ENCODE results near the gene SLC44A1. TPM values are rescaled to one million over a fixed set of nuclear protein-coding genes. Genes with fewer than 3 reads are reported as not detected.

The SLC44A1 gene
- total and polyA plus RNA-seq, 10 of the 15 experiments (the other 5 are each of a cell fraction or from before 2014, with no cell fraction given), result 2.4 to 21.2 (median 12.4) TPM

DNA sequence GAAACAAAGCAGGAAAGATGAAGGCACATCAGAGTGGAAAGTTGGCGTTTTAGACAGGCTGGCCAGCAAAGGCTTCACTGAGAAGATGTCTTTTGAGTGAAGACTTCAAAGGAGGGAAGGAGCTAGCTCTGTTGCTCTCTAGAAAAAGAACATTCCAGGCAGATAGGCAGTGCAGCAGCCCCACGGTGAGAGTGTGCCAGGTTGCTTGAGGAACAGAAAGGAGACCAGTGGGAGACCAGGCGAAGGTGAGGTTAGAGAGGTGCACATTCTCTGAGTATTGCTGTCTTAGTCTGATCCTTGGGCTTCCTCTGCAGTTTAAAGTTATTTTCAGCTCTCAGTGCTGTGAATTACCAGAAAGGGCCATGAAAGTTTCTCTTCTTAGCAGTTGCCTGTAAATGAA lies 83.8 kb downstream of the SLC44A1 start:
- H3K9me3 ChIP-seq (replicated peaks; ENCODE audit: control insufficient read depth, insufficient read depth, low read length), result no peaks in the 10 kb centered on the region
- 0 out of 2 replicates have a peak, but pooled peaks cover 6% of the 10 kb centered on the region for H3K4me1 ChIP-seq (ENCODE audit: control insufficient read depth, insufficient read depth, low read length)
- H3K9ac ChIP-seq (ENCODE audit: control insufficient read depth, insufficient read depth, low read length), result no peak overlapping the region
- in situ Hi-C loops (cut with MboI), result no loop called here
- no peak overlapping the region for H3K4me2 ChIP-seq (ENCODE audit: control insufficient read depth, insufficient read depth)
- POLR2A ChIA-PET, result interaction anchor here (1.1 kb wide), 1 partner anchor 84 kb away, joined by 3 read pairs; no protein-coding TSS in a partner anchor
- SMC1A ChIA-PET (ENCODE audit: uncharacterized antibody, unreplicated experiment), result interaction anchor here (0.8 to 1.5 kb wide), 2 partner anchors 9 to 12 kb away, joined by 3 to 4 read pairs; no protein-coding TSS in a partner anchor
- H2AFZ ChIP-seq (ENCODE audit: control insufficient read depth, low read depth, low read length), result no peak overlapping the region
- CTCF ChIA-PET, result no interaction called here
- no peaks in the 10 kb centered on the region for H4K20me1 ChIP-seq (ENCODE audit: control insufficient read depth, insufficient read depth)
- no peak overlapping the region for H3K4me3 ChIP-seq
- no peaks in the 10 kb centered on the region for H3K79me2 ChIP-seq (ENCODE audit: control insufficient read depth, insufficient read depth, low read length)
- DNase-seq (ENCODE audit: low read depth, low spot score), result no peak
- H3K27me3 ChIP-seq (replicated peaks in 1 of 2; ENCODE audit: control insufficient read depth in 2 of 2, insufficient read depth in 2 of 2, low read length in 1 of 2), result no peaks in the 10 kb centered on the region
- no peak for FAIRE-seq
- RAD21 ChIA-PET (ENCODE audit: unreplicated experiment), result interaction anchor here (0.5 kb wide), 1 partner anchor 136 kb away, joined by 3 read pairs; no protein-coding TSS in a partner anchor
- no peaks in the 10 kb centered on the region for H3K36me3 ChIP-seq (ENCODE audit: control insufficient read depth in 2 of 2, insufficient read depth in 2 of 2, low read length in 1 of 2)
- BruUV-seq (replicated peaks), result no TSS peak
- intact Hi-C loops (cut with micrococcal nuclease; ENCODE audit: unreplicated experiment), result no loop called here
- H3K27ac ChIP-seq (ENCODE audit: control insufficient read depth, insufficient read depth), result no peak overlapping the region
- WGBS (ENCODE audit: insufficient coverage, insufficient replicate concordance, low lambda C conversion rate, missing lambda C conversion rate), result 58% methylated on average over 3 of the region's 3 CpGs
- ATAC-seq, result no peak
- no peak for TF ChIP-seq MTA3 (IDR thresholded peaks at IDR 0.05; ENCODE audit: borderline replicate concordance, low read length)
- no peak for TF ChIP-seq NRF1 (conservative IDR thresholded peaks at IDR 0.05; ENCODE audit: low read depth, low read length)
- no peak for TF ChIP-seq MXI1 (IDR thresholded peaks at IDR 0.05; ENCODE audit: low read depth, low read length)
- TF ChIP-seq, protein P1, sequence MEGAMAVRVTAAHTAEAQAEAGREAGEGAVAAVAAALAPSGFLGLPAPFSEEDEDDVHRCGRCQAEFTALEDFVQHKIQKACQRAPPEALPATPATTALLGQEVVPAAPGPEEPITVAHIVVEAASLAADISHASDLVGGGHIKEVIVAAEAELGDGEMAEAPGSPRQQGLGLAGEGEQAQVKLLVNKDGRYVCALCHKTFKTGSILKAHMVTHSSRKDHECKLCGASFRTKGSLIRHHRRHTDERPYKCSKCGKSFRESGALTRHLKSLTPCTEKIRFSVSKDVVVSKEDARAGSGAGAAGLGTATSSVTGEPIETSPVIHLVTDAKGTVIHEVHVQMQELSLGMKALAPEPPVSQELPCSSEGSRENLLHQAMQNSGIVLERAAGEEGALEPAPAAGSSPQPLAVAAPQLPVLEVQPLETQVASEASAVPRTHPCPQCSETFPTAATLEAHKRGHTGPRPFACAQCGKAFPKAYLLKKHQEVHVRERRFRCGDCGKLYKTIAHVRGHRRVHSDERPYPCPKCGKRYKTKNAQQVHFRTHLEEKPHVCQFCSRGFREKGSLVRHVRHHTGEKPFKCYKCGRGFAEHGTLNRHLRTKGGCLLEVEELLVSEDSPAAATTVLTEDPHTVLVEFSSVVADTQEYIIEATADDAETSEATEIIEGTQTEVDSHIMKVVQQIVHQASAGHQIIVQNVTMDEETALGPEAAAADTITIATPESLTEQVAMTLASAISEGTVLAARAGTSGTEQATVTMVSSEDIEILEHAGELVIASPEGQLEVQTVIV (IDR thresholded peaks at IDR 0.05; ENCODE audit: borderline replicate concordance, partially characterized antibody), result no peak
- TF ChIP-seq MEF2B (IDR thresholded peaks at IDR 0.05; ENCODE audit: partially characterized antibody, poor library complexity, severe bottlenecking), result no peak
- TF ChIP-seq EZH2 (IDR thresholded peaks at IDR 0.05; ENCODE audit: borderline replicate concordance, control insufficient read depth, low read depth, low read length), result no peak
- TF ChIP-seq, protein P2, sequence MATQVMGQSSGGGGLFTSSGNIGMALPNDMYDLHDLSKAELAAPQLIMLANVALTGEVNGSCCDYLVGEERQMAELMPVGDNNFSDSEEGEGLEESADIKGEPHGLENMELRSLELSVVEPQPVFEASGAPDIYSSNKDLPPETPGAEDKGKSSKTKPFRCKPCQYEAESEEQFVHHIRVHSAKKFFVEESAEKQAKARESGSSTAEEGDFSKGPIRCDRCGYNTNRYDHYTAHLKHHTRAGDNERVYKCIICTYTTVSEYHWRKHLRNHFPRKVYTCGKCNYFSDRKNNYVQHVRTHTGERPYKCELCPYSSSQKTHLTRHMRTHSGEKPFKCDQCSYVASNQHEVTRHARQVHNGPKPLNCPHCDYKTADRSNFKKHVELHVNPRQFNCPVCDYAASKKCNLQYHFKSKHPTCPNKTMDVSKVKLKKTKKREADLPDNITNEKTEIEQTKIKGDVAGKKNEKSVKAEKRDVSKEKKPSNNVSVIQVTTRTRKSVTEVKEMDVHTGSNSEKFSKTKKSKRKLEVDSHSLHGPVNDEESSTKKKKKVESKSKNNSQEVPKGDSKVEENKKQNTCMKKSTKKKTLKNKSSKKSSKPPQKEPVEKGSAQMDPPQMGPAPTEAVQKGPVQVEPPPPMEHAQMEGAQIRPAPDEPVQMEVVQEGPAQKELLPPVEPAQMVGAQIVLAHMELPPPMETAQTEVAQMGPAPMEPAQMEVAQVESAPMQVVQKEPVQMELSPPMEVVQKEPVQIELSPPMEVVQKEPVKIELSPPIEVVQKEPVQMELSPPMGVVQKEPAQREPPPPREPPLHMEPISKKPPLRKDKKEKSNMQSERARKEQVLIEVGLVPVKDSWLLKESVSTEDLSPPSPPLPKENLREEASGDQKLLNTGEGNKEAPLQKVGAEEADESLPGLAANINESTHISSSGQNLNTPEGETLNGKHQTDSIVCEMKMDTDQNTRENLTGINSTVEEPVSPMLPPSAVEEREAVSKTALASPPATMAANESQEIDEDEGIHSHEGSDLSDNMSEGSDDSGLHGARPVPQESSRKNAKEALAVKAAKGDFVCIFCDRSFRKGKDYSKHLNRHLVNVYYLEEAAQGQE (IDR thresholded peaks at IDR 0.05; ENCODE audit: low read depth, low read length), result no peak
- TF ChIP-seq CBFB (IDR thresholded peaks at IDR 0.05; ENCODE audit: low read depth), result no peak
- TF ChIP-seq JUNB (IDR thresholded peaks at IDR 0.05), result no peak
- no peak for TF ChIP-seq ASH2L (IDR thresholded peaks at IDR 0.05; ENCODE audit: borderline replicate concordance, low read depth)
- TF ChIP-seq ZNF274 (IDR thresholded peaks at IDR 0.05; ENCODE audit: insufficient read depth, insufficient read length), result no peak
- TF ChIP-seq, protein P3, sequence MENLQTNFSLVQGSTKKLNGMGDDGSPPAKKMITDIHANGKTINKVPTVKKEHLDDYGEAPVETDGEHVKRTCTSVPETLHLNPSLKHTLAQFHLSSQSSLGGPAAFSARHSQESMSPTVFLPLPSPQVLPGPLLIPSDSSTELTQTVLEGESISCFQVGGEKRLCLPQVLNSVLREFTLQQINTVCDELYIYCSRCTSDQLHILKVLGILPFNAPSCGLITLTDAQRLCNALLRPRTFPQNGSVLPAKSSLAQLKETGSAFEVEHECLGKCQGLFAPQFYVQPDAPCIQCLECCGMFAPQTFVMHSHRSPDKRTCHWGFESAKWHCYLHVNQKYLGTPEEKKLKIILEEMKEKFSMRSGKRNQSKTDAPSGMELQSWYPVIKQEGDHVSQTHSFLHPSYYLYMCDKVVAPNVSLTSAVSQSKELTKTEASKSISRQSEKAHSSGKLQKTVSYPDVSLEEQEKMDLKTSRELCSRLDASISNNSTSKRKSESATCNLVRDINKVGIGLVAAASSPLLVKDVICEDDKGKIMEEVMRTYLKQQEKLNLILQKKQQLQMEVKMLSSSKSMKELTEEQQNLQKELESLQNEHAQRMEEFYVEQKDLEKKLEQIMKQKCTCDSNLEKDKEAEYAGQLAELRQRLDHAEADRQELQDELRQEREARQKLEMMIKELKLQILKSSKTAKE (IDR thresholded peaks at IDR 0.05; ENCODE audit: low read depth, poor library complexity, severe bottlenecking), result no peak
- TF ChIP-seq, protein P4, sequence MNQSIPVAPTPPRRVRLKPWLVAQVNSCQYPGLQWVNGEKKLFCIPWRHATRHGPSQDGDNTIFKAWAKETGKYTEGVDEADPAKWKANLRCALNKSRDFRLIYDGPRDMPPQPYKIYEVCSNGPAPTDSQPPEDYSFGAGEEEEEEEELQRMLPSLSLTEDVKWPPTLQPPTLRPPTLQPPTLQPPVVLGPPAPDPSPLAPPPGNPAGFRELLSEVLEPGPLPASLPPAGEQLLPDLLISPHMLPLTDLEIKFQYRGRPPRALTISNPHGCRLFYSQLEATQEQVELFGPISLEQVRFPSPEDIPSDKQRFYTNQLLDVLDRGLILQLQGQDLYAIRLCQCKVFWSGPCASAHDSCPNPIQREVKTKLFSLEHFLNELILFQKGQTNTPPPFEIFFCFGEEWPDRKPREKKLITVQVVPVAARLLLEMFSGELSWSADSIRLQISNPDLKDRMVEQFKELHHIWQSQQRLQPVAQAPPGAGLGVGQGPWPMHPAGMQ (IDR thresholded peaks at IDR 0.05; ENCODE audit: borderline replicate concordance), result no peak
- TF ChIP-seq SMARCA5 (IDR thresholded peaks at IDR 0.05), result no peak
- TF ChIP-seq POLR2AphosphoS2 (IDR thresholded peaks at IDR 0.05; ENCODE audit: low read depth, low read length), result no peak
- TF ChIP-seq NBN (IDR thresholded peaks at IDR 0.05), result no peak

Data from GM12878 (cell line).